Measurements from ENCODE around the gene CFAP47. TPM values are rescaled to one million over a fixed set of nuclear protein-coding genes. Genes with fewer than 3 reads are reported as not detected.

The CFAP47 gene
- total RNA-seq, 1 experiment from 2014 or later, result not detected

DNA sequence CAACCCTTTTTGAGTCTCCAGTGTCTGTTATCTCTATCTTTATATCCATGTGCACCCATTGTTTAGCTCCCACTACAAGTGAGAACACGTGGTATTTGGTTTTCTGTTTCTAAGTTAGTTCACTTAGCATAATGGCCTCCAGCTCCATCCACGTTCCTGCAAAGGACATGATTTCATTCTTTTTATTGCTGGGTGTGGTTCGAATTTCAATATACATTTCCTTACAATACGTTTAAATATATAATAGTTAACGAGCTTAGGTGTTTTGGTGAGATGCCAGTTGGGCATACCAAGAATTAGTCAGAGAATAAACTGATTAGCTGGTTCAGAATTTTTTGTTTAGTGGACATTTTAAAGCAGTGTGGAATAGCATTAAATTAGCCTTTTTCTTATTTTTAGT lies 196.7 kb downstream of the CFAP47 start (continued):
- TF ChIP-seq, protein P1, sequence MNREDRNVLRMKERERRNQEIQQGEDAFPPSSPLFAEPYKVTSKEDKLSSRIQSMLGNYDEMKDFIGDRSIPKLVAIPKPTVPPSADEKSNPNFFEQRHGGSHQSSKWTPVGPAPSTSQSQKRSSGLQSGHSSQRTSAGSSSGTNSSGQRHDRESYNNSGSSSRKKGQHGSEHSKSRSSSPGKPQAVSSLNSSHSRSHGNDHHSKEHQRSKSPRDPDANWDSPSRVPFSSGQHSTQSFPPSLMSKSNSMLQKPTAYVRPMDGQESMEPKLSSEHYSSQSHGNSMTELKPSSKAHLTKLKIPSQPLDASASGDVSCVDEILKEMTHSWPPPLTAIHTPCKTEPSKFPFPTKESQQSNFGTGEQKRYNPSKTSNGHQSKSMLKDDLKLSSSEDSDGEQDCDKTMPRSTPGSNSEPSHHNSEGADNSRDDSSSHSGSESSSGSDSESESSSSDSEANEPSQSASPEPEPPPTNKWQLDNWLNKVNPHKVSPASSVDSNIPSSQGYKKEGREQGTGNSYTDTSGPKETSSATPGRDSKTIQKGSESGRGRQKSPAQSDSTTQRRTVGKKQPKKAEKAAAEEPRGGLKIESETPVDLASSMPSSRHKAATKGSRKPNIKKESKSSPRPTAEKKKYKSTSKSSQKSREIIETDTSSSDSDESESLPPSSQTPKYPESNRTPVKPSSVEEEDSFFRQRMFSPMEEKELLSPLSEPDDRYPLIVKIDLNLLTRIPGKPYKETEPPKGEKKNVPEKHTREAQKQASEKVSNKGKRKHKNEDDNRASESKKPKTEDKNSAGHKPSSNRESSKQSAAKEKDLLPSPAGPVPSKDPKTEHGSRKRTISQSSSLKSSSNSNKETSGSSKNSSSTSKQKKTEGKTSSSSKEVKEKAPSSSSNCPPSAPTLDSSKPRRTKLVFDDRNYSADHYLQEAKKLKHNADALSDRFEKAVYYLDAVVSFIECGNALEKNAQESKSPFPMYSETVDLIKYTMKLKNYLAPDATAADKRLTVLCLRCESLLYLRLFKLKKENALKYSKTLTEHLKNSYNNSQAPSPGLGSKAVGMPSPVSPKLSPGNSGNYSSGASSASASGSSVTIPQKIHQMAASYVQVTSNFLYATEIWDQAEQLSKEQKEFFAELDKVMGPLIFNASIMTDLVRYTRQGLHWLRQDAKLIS (CRISPR knock-in tag; IDR thresholded peaks at IDR 0.05; ENCODE audit: borderline replicate concordance), result no peak
- TF ChIP-seq E2F4 (CRISPR knock-in tag; IDR thresholded peaks at IDR 0.05; ENCODE audit: borderline replicate concordance, low read depth) (no peak), FOXP1 (CRISPR knock-in tag; IDR thresholded peaks at IDR 0.05; ENCODE audit: borderline replicate concordance) (no peak), ETV6 (CRISPR knock-in tag; IDR thresholded peaks at IDR 0.05) (no peak), HMGA2 (CRISPR knock-in tag; IDR thresholded peaks at IDR 0.05) (no peak), RELA (CRISPR knock-in tag; IDR thresholded peaks at IDR 0.05; ENCODE audit: borderline replicate concordance) (no peak), ZNF416 (CRISPR knock-in tag; IDR thresholded peaks at IDR 0.05) (no peak), KAT7 (CRISPR knock-in tag; IDR thresholded peaks at IDR 0.05; ENCODE audit: borderline replicate concordance) (no peak), ZBTB21 (CRISPR knock-in tag; IDR thresholded peaks at IDR 0.05; ENCODE audit: borderline replicate concordance) (no peak), CDX4 (CRISPR knock-in tag; IDR thresholded peaks at IDR 0.05; ENCODE audit: borderline replicate concordance) (no peak)
- TF ChIP-seq, protein P2, sequence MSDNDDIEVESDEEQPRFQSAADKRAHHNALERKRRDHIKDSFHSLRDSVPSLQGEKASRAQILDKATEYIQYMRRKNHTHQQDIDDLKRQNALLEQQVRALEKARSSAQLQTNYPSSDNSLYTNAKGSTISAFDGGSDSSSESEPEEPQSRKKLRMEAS (CRISPR knock-in tag; IDR thresholded peaks at IDR 0.05), result no peak
- TF ChIP-seq, protein P3, sequence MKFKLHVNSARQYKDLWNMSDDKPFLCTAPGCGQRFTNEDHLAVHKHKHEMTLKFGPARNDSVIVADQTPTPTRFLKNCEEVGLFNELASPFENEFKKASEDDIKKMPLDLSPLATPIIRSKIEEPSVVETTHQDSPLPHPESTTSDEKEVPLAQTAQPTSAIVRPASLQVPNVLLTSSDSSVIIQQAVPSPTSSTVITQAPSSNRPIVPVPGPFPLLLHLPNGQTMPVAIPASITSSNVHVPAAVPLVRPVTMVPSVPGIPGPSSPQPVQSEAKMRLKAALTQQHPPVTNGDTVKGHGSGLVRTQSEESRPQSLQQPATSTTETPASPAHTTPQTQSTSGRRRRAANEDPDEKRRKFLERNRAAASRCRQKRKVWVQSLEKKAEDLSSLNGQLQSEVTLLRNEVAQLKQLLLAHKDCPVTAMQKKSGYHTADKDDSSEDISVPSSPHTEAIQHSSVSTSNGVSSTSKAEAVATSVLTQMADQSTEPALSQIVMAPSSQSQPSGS (CRISPR knock-in tag; IDR thresholded peaks at IDR 0.05; ENCODE audit: borderline replicate concordance, low read depth), result no peak

DNA sequence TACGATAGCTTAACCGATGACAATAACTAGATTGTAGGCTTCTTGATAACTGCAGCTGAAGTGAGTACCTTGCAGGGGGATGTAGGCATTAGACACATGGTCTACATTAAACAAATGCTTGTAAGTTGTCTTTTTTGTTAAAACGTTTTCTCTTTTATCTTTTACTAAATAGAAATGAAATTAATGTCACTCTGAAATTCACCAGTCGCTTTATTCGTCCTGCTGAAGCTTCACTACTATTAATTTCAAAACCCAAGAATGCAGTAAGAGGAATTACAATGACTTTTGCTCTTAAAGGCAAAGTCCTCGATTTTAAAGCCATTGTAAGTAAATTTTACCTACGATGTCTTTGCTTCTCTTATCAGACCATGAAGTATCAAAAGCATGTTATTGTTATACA lies 239.7 kb downstream of the CFAP47 start:
- no peaks in the 10 kb centered on the region for H3K27me3 Mint-ChIP-seq (ENCODE audit: low read depth)
- H3K36me3 Mint-ChIP-seq, result no peaks in the 10 kb centered on the region
- H3K4me3 Mint-ChIP-seq, result no peak overlapping the region
- DNase-seq (ENCODE audit: low spot score) (no peak), ATAC-seq (no peak)
- peaks cover 3% of the 10 kb centered on the region; the same call in 1 of the 2 replicates for H3K4me1 Mint-ChIP-seq
- POLR2A ChIA-PET, result no interaction called here
- H3K27ac Mint-ChIP-seq, result no peak overlapping the region
- CTCF ChIA-PET, result no interaction called here
- TF ChIP-seq, protein P4, sequence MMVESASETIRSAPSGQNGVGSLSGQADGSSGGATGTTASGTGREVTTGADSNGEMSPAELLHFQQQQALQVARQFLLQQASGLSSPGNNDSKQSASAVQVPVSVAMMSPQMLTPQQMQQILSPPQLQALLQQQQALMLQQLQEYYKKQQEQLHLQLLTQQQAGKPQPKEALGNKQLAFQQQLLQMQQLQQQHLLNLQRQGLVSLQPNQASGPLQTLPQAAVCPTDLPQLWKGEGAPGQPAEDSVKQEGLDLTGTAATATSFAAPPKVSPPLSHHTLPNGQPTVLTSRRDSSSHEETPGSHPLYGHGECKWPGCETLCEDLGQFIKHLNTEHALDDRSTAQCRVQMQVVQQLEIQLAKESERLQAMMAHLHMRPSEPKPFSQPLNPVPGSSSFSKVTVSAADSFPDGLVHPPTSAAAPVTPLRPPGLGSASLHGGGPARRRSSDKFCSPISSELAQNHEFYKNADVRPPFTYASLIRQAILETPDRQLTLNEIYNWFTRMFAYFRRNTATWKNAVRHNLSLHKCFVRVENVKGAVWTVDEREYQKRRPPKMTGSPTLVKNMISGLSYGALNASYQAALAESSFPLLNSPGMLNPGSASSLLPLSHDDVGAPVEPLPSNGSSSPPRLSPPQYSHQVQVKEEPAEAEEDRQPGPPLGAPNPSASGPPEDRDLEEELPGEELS (CRISPR knock-in tag; IDR thresholded peaks at IDR 0.05), result no peak
- no peak for TF ChIP-seq GTF2I (CRISPR knock-in tag; conservative IDR thresholded peaks at IDR 0.05)
- TF ChIP-seq FOXP1 (CRISPR knock-in tag; IDR thresholded peaks at IDR 0.05; ENCODE audit: borderline replicate concordance), result no peak
- TF ChIP-seq ZNF219 (CRISPR knock-in tag; IDR thresholded peaks at IDR 0.05; ENCODE audit: borderline replicate concordance), result no peak
- TF ChIP-seq FOXK1 (CRISPR knock-in tag; IDR thresholded peaks at IDR 0.05), result no peak
- H3K9me3 Mint-ChIP-seq, result no peaks in the 10 kb centered on the region
